Neural progenitor cell (in vitro differentiated cells): ENCODE data around the gene PLEKHG4B. TPM values are rescaled to one million over a fixed set of nuclear protein-coding genes. Genes with fewer than 3 reads are reported as not detected.
"Not testable (repeated sequence)": the region's sequence is repeated elsewhere in the genome, so short reads cannot be mapped to it uniquely, and the experiment has no call there.

ENCODE experiments used
- DNase-seq: peaks from one replicate; pipeline ENCODE4 v3.0.0-alpha.2; 2016; ENCODE audit warnings: low spot score
- H2AFZ ChIP-seq: fragments of 200-600 bp; sonication (generic); replicated peaks from 2 replicates; pipeline ENCODE4 v1.6.1; 2016; ENCODE audit warnings: antibody characterized with exemption
- H3F3A ChIP-seq: fragments of 200-600 bp; sonication (generic); 2 replicates; pipeline ENCODE4 v1.6.1; 2016; ENCODE audit warnings: antibody characterized with exemption, low read depth
- H3K27ac ChIP-seq: fragments of 200-600 bp; sonication (generic); 2 replicates; pipeline ENCODE4 v1.5.1; 2016; ENCODE audit warnings: mild to moderate bottlenecking
- H3K27me3 ChIP-seq: fragments of 200-600 bp; sonication (generic); 2 replicates; pipeline ENCODE4 v1.6.1; 2016; ENCODE audit warnings: mild to moderate bottlenecking, moderate library complexity
- H3K36me3 ChIP-seq: fragments of 200-600 bp; sonication (generic); 2 replicates; pipeline ENCODE4 v1.5.1; 2016
- H3K4me1 ChIP-seq: fragments of 200-600 bp; sonication (generic); 2 replicates; pipeline ENCODE4 v1.6.1; 2016; ENCODE audit warnings: mixed run types
- H3K4me2 ChIP-seq: fragments of 200-600 bp; sonication (generic); 2 replicates; pipeline ENCODE4 v1.6.1; 2016
- H3K4me3 ChIP-seq: fragments of 200-600 bp; sonication (generic); 2 replicates; pipeline ENCODE4 v1.5.1; 2016
- H3K79me2 ChIP-seq: fragments of 200-600 bp; sonication (generic); 2 replicates; pipeline ENCODE4 v1.6.1; 2016; ENCODE audit warnings: low read depth
- H3K9ac ChIP-seq: fragments of 200-600 bp; sonication (generic); 2 replicates; pipeline ENCODE4 v1.6.1; 2016
- H3K9me3 ChIP-seq: fragments of 200-600 bp; sonication (generic); 2 replicates; pipeline ENCODE4 v1.5.1; 2016; ENCODE audit warnings: low read depth
- H4K20me1 ChIP-seq: fragments of 200-600 bp; sonication (generic); 2 replicates; pipeline ENCODE4 v1.6.1; 2016; ENCODE audit warnings: low read depth
- H3K27ac Mint-ChIP-seq: 3 replicates; pipeline ENCODE4 v1.8.0; 2021; ENCODE audit warnings: mixed read lengths
- H3K27me3 Mint-ChIP-seq: 2 replicates; pipeline ENCODE4 v1.8.0; 2022; ENCODE audit warnings: low read depth, mild to moderate bottlenecking, inconsistent platforms, moderate library complexity, mixed read lengths; ENCODE audit not compliant: insufficient read depth
- H3K36me3 Mint-ChIP-seq: 3 replicates; pipeline ENCODE4 v1.8.0; 2021; ENCODE audit warnings: mixed read lengths
- H3K4me1 Mint-ChIP-seq: 3 replicates; pipeline ENCODE4 v1.8.0; 2021; ENCODE audit warnings: mixed read lengths
- H3K4me3 Mint-ChIP-seq: 3 replicates; pipeline ENCODE4 v1.8.0; 2021; ENCODE audit warnings: mild to moderate bottlenecking, moderate library complexity, mixed read lengths
- H3K9me3 Mint-ChIP-seq: 3 replicates; pipeline ENCODE4 v1.8.0; 2020; ENCODE audit warnings: mixed read lengths
- EZH2 ChIP-seq: fragments of 200-600 bp; sonication (generic); IDR thresholded peaks from 2 replicates; pipeline ENCODE4 v1.6.1; 2017; ENCODE audit warnings: antibody characterized with exemption, mild to moderate bottlenecking, moderate library complexity
- EZH2phosphoT487 ChIP-seq: fragments of 200-600 bp; sonication (generic); IDR thresholded peaks from 2 replicates; pipeline ENCODE4 v1.6.1; 2017; ENCODE audit warnings: antibody characterized with exemption
- total RNA-seq: library from RNA; depleted of rRNA; stranded (reverse); fragments of >200 nt; gene quantifications from 2 replicates; pipeline ENCODE4 v1.2.3, GENCODE V29; 2015; ENCODE audit warnings: low replicate concordance
- TF ChIP-seq, protein P1 (sequence below): fragments of 200-600 bp; sonication (generic); IDR thresholded peaks from 2 replicates; pipeline ENCODE4 v1.5.1; 2017; ENCODE audit warnings: antibody characterized with exemption, mild to moderate bottlenecking

The PLEKHG4B gene
- total RNA-seq, 1 donor from 2014 or later = 28.8 TPM

- peaks cover 14% of the 10 kb centered on the region for H3K9me3 ChIP-seq
- H3K36me3 ChIP-seq = peaks cover 13% of the 10 kb centered on the region
- Mint-ChIP-seq H3K27me3 (no peaks in the 10 kb centered on the region), H3K27ac (no peak overlapping the region), H3K4me1 (peaks cover 20% of the 10 kb centered on the region), H3K36me3 (peaks cover 35% of the 10 kb centered on the region), H3K4me3 (no peak overlapping the region), H3K9me3 (peaks cover 17% of the 10 kb centered on the region)
- H3K4me3 ChIP-seq = no peak overlapping the region
- H3K9ac ChIP-seq = no peak overlapping the region
- H3K4me2 ChIP-seq = no peak overlapping the region
- peaks cover 47% of the 10 kb centered on the region for H3F3A ChIP-seq
- peaks cover 10% of the 10 kb centered on the region for H3K4me1 ChIP-seq
- H3K27ac ChIP-seq = no peak overlapping the region
- TF ChIP-seq EZH2phosphoT487 (no peak), EZH2 (no peak)
- TF ChIP-seq, protein P1, sequence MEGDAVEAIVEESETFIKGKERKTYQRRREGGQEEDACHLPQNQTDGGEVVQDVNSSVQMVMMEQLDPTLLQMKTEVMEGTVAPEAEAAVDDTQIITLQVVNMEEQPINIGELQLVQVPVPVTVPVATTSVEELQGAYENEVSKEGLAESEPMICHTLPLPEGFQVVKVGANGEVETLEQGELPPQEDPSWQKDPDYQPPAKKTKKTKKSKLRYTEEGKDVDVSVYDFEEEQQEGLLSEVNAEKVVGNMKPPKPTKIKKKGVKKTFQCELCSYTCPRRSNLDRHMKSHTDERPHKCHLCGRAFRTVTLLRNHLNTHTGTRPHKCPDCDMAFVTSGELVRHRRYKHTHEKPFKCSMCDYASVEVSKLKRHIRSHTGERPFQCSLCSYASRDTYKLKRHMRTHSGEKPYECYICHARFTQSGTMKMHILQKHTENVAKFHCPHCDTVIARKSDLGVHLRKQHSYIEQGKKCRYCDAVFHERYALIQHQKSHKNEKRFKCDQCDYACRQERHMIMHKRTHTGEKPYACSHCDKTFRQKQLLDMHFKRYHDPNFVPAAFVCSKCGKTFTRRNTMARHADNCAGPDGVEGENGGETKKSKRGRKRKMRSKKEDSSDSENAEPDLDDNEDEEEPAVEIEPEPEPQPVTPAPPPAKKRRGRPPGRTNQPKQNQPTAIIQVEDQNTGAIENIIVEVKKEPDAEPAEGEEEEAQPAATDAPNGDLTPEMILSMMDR = no peak
- no peaks in the 10 kb centered on the region for H3K27me3 ChIP-seq
- no peak for DNase-seq
- H2AFZ ChIP-seq = no peak overlapping the region
- peaks cover 11% of the 10 kb centered on the region for H4K20me1 ChIP-seq
- peaks cover 81% of the 10 kb centered on the region for H3K79me2 ChIP-seq
Measured at GRCh38 chr5:96976-97660, 5.2 kb downstream of the PLEKHG4B start.

- H2AFZ ChIP-seq = no peak overlapping the region
- DNase-seq = no peak
- peaks cover 4% of the 10 kb centered on the region for H4K20me1 ChIP-seq
- H3K9ac ChIP-seq = no peak overlapping the region
- no peaks in the 10 kb centered on the region for H3K27me3 ChIP-seq
- TF ChIP-seq EZH2phosphoT487 = no peak
- no peak for TF ChIP-seq EZH2
- TF ChIP-seq, protein P1 = no peak
- Mint-ChIP-seq H3K4me3 (no peak overlapping the region), H3K36me3 (peaks cover 46% of the 10 kb centered on the region), H3K4me1 (peaks cover 14% of the 10 kb centered on the region), H3K9me3 (peaks cover 17% of the 10 kb centered on the region), H3K27ac (no peak overlapping the region), H3K27me3 (no peaks in the 10 kb centered on the region)
- peaks cover 50% of the 10 kb centered on the region for H3F3A ChIP-seq
- peak overlapping the region; percentile 58 for H3K27ac ChIP-seq
- peaks cover 13% of the 10 kb centered on the region for H3K36me3 ChIP-seq
- H3K4me1 ChIP-seq = peaks cover 6% of the 10 kb centered on the region
- H3K79me2 ChIP-seq = peaks cover 83% of the 10 kb centered on the region
- H3K4me2 ChIP-seq = no peak overlapping the region
- H3K4me3 ChIP-seq = no peak overlapping the region
- peaks cover 14% of the 10 kb centered on the region for H3K9me3 ChIP-seq
Measured at GRCh38 chr5:99815-100214, 7.8 kb downstream of the PLEKHG4B start.

- Histone ChIP-seq H3K27me3 (no peaks in the 10 kb centered on the region), H3K4me2 (no peak overlapping the region), H3K9me3 (peaks cover 12% of the 10 kb centered on the region), H3K4me3 (no peak overlapping the region), H3K4me1 (peaks cover 30% of the 10 kb centered on the region), H2AFZ (no peak overlapping the region), H3K9ac (no peak overlapping the region), H3K36me3 (peaks cover 7% of the 10 kb centered on the region), H3K27ac (peak overlapping the region; percentile 86), H3K79me2 (peaks cover 83% of the 10 kb centered on the region), H3F3A (peaks cover 44% of the 10 kb centered on the region), H4K20me1 (peaks cover 31% of the 10 kb centered on the region)
- TF ChIP-seq EZH2 (no peak), EZH2phosphoT487 (no peak)
- TF ChIP-seq, protein P1 = no peak
- no peak for DNase-seq
- H3K4me1 Mint-ChIP-seq = peaks cover 37% of the 10 kb centered on the region
- peaks cover 10% of the 10 kb centered on the region for H3K9me3 Mint-ChIP-seq
- no peaks in the 10 kb centered on the region for H3K27me3 Mint-ChIP-seq
- H3K36me3 Mint-ChIP-seq = peaks cover 24% of the 10 kb centered on the region
- no peak overlapping the region for H3K4me3 Mint-ChIP-seq
- no peak overlapping the region for H3K27ac Mint-ChIP-seq
Measured at GRCh38 chr5:102411-103043, 10.6 kb downstream of the PLEKHG4B start.

DNA sequence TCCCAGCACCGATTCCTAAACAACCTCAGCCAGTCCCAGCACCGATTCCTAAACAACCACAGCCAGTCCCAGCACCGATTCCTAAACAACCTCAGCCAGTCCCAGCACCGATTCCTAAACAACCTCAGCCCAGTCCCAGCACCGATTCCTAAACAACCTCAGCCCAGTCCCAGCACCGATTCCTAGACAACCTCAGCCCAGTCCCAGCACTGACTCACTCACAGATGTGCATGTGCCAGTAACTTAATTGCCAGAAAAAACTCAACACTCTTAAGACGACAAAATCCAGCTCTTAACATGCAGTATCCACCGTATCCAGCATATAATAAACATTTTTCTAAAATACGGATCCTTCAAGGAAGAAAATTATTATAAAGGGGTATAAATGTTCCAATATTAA lies 12.1 kb downstream of the PLEKHG4B start:
- H3K4me1 Mint-ChIP-seq = peaks cover 37% of the 10 kb centered on the region
- H3K9ac ChIP-seq, H2AFZ ChIP-seq, H3K4me3 ChIP-seq, H3K4me3 Mint-ChIP-seq, H3K9me3 ChIP-seq, H3K27ac ChIP-seq, H3K27ac Mint-ChIP-seq, DNase-seq, H3K27me3 Mint-ChIP-seq, H3K36me3 ChIP-seq, H3K27me3 ChIP-seq, H3K4me2 ChIP-seq, H3K9me3 Mint-ChIP-seq: not testable (repeated sequence)
- H3K36me3 Mint-ChIP-seq = peaks cover 19% of the 10 kb centered on the region
- peaks cover 30% of the 10 kb centered on the region for H3K4me1 ChIP-seq
- peaks cover 32% of the 10 kb centered on the region for H3F3A ChIP-seq
- peaks cover 44% of the 10 kb centered on the region for H4K20me1 ChIP-seq
- H3K79me2 ChIP-seq = peaks cover 82% of the 10 kb centered on the region
